Measurements from ENCODE around the gene SLC6A6.

DNA sequence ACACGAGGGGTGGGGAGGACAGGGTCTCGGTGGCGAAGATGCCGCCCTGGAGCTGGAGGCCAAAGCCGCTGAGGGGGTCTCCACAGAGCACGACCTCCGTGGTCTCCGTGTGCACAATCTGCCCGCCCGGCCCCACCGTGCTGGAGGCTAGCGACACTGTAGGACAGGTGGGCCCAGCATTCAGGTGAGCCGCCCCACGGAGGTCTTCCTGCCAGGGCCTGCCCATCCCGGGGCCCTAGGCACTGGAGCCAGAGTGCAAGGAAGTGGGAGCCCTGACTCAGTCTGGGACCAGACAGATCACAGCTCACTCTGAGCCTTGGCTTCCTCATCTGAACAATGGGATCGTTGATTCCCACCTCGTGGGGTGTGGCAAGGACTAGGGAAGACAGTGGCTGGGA lies 111.9 kb downstream of the SLC6A6 start:
- TF ChIP-seq, protein P1, sequence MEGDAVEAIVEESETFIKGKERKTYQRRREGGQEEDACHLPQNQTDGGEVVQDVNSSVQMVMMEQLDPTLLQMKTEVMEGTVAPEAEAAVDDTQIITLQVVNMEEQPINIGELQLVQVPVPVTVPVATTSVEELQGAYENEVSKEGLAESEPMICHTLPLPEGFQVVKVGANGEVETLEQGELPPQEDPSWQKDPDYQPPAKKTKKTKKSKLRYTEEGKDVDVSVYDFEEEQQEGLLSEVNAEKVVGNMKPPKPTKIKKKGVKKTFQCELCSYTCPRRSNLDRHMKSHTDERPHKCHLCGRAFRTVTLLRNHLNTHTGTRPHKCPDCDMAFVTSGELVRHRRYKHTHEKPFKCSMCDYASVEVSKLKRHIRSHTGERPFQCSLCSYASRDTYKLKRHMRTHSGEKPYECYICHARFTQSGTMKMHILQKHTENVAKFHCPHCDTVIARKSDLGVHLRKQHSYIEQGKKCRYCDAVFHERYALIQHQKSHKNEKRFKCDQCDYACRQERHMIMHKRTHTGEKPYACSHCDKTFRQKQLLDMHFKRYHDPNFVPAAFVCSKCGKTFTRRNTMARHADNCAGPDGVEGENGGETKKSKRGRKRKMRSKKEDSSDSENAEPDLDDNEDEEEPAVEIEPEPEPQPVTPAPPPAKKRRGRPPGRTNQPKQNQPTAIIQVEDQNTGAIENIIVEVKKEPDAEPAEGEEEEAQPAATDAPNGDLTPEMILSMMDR (IDR thresholded peaks at IDR 0.05): no peak
- TF ChIP-seq EZH2 (IDR thresholded peaks at IDR 0.05): no peak

Measured in neural progenitor cell (in vitro differentiated cells).